ENCODE measurements around the gene ZNF584.
A peak's percentile ranks its signal among the peaks of the same experiment; 100 is the strongest.

Gene ZNF584

GRCh38 chr19:58466089-58466759, 57.8 kb downstream of the ZNF584 start:
- DNase-seq (ENCODE audit: low spot score): no peak

- DNase-seq (ENCODE audit: low spot score): peak; percentile 96
These were observed 58.5 kb downstream of the ZNF584 start, which contains the start of gene ZNF324 for GRCh38 chr19:58466760-58467589. Gene ZNF324 (plus strand): TSS chr19:58467080. CDS start chr19:58469186, 2,106 bp downstream.

Data from CD4-positive, alpha-beta T cell treated with Interleukin-6 at 100 ng/mL for 8 hours (primary cell).